H7 (cell line): Measurements from ENCODE around the gene SDK1. TPM values are rescaled to one million over a fixed set of nuclear protein-coding genes. Genes with fewer than 3 reads are reported as not detected.
"Not testable (repeated sequence)": the region's sequence is repeated elsewhere in the genome, so short reads cannot be mapped to it uniquely, and the experiment has no call there.

Source experiments
- DNase-seq: peaks from one replicate; pipeline ENCODE4 v3.0.0; 2012
- H3K27me3 ChIP-seq: 2 replicates; pipeline ENCODE4 v1.6.0; 2011; ENCODE audit warnings: mild to moderate bottlenecking, low read length; ENCODE audit not compliant: control insufficient read depth, insufficient read depth
- H3K36me3 ChIP-seq: replicated peaks from 2 replicates; pipeline ENCODE4 v1.5.1; 2011; ENCODE audit warnings: low read length; ENCODE audit not compliant: control insufficient read depth, insufficient read depth
- H3K4me3 ChIP-seq: 2 replicates; pipeline ENCODE4 v1.5.1; 2011; ENCODE audit warnings: low read depth, mild to moderate bottlenecking, control low read depth, low read length, moderate library complexity; ENCODE audit not compliant: insufficient read depth
- total RNA-seq: library from RNA; depleted of rRNA; stranded (reverse); fragments of >200 nt; shearing (Covaris generic); gene quantifications from 2 replicates; pipeline ENCODE4 v1.2.3, GENCODE V29; 2014

Gene SDK1
- total RNA-seq, 1 experiment from 2014 or later = 2.4 TPM

GRCh38 chr7:4227105-4228010 is 926.3 kb downstream of the SDK1 start:
- Histone ChIP-seq H3K27me3 (no peaks in the 10 kb centered on the region), H3K4me3 (no peak overlapping the region), H3K36me3 (no peaks in the 10 kb centered on the region)
- DNase-seq = peak; percentile 12

DNA sequence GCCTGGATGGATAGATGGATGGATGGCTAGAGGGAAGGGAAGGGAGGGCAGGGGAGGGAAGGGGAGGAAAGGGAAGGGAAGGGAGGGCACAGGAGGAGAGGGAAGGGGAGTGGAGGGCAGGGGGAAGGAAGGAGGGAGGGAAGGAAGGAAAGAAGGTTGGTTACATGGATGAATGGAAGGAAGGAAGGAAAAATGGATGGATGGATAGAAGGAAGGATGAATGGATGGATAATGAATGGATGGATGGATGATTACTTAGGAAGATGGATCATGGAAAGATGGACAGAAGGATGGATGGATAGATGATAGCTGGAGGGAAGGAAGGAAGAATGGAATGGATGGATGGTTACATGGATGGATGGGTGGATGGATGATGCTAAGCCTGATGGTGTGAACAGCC is 929.3 kb downstream of the SDK1 start:
- Histone ChIP-seq H3K27me3 (no peaks in the 10 kb centered on the region), H3K4me3 (no peak overlapping the region), H3K36me3 (no peaks in the 10 kb centered on the region)
- no peak for DNase-seq

DNA sequence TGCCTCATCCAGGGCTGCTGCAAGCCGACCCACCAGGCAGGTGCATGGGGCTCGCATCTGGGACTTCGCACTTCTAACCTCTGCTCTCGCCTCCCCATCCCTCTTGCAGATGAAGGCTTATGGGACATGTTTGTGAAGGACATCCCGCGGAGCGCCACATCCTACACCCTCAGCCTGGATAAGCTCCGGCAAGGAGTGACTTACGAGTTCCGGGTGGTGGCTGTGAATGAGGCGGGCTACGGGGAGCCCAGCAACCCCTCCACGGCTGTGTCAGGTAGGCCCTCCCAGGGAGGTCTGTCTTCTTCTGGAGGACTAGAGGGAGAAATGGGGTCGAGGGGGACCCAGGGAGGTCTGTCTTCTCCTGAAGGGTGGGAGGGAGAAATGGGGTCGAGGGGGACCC is 932.1 kb downstream of the SDK1 start:
- no peaks in the 10 kb centered on the region for H3K36me3 ChIP-seq
- no peak overlapping the region for H3K4me3 ChIP-seq
- DNase-seq = no peak
- no peaks in the 10 kb centered on the region for H3K27me3 ChIP-seq

- no peaks in the 10 kb centered on the region for H3K27me3 ChIP-seq
- H3K4me3 ChIP-seq = no peak overlapping the region
These were observed 932.8 kb downstream of the SDK1 start for GRCh38 chr7:4233621-4234497.

GRCh38 chr7:4234498-4234855 is 933.4 kb downstream of the SDK1 start:
- Histone ChIP-seq H3K36me3 (no peaks in the 10 kb centered on the region), H3K27me3 (no peaks in the 10 kb centered on the region), H3K4me3 (no peak overlapping the region)
- DNase-seq = no peak

More at GRCh38 chr7:4233621-4234497, 932.8 kb downstream of the SDK1 start:
- DNase-seq = no peak
- no peaks in the 10 kb centered on the region for H3K36me3 ChIP-seq

DNA sequence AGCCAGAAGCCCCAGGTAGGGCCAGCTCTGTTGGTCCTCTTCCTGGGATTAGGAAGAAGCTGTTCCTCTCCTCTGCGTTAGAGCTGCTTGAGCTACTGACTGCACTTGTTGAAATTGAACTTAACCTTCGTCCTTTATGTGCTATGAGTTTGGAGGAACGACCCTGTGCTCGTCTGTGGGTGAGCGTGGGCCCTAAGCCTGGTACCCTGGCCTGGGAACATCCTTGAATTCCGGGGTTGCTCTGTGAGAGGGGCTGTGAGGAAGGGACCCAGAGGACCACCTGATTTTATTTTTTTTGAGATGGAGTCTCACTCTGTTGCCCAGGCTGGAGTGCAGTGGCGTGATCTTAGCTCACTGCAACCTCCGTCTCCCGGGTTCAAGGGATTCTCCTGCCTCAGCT is 933.8 kb downstream of the SDK1 start:
- DNase-seq = no peak
- no peaks in the 10 kb centered on the region for H3K27me3 ChIP-seq
- H3K4me3 ChIP-seq = no peak overlapping the region
- no peaks in the 10 kb centered on the region for H3K36me3 ChIP-seq

DNA sequence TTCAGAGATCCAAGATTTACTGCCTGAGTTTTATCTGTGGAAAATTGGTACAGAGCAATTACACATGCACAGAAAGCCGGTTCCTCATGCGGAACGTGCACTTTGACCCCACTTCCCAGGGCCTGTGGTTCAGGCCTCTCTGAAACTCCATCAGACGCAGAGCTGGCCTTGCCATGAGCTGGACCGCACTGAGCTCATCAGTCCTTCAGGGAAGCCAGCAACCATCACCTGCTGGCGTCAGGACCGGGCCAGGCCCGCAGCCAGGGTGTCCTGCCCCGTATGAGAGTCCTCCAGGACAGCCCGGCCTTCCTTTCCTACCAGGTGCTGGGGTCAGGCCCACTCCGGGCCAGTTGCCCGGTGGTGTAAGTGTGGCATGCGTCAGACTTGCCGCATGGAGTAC is 934.5 kb downstream of the SDK1 start:
- H3K4me3 ChIP-seq = no peak overlapping the region
- DNase-seq = no peak
- no peaks in the 10 kb centered on the region for H3K27me3 ChIP-seq
- no peaks in the 10 kb centered on the region for H3K36me3 ChIP-seq

GRCh38 chr7:4236389-4236788 is 935.3 kb downstream of the SDK1 start:
- H3K4me3 ChIP-seq = no peak overlapping the region

GRCh38 chr7:4236873-4237272 is 935.8 kb downstream of the SDK1 start:
- not testable (repeated sequence) for H3K4me3 ChIP-seq, H3K36me3 ChIP-seq, H3K27me3 ChIP-seq, DNase-seq

More at GRCh38 chr7:4236389-4236788, 935.3 kb downstream of the SDK1 start:
- Histone ChIP-seq H3K27me3 (no peaks in the 10 kb centered on the region), H3K36me3 (no peaks in the 10 kb centered on the region)
- no peak for DNase-seq

DNA sequence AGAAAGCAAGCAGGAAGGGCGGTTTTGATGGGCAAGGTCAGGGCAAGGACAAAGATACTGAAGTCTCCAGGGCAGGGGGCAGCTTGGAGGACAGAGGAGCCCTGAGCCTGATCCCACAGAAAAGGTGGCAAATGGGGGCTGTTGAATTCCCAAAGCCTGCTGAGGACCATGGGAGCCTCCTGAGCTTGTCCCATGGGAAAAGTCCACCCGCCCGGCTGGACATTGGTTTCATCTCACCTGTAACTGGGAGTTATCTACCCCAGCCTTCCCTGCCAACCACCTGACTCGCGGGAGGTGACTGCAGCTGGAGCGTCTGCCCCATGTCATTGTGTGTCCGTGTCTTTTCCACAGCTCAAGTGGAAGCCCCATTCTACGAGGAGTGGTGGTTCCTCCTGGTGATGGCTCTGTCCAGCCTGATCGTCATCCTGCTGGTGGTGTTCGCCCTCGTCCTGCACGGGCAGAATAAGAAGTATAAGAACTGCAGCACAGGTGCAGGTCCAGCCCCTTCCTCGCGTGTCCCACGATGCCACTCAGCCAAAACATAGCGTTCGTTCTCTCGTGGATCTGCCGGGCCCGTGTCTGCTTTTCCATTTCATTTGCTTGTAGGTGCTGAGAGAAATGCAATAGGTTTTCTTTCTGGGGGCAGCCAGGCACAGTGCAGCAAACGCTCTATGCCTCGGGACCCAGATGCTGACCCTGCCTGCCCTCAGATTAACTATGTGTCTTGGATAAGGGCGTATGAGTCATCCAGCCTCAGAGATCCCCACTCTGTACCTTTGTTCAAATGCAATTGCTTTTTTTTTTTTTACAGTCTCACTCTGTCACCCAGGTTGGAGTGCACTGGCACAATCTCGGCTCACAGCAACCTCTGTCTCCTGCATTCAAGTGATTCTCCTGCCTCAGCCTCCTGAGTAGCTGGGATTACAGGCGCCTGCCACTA is 936.5 kb downstream of the SDK1 start:
- no peak for DNase-seq
- no peaks in the 10 kb centered on the region for H3K27me3 ChIP-seq
- H3K36me3 ChIP-seq = no peaks in the 10 kb centered on the region
- no peak overlapping the region for H3K4me3 ChIP-seq

GRCh38 chr7:4238861-4239260 is 937.8 kb downstream of the SDK1 start:
- H3K4me3 ChIP-seq = no peak overlapping the region
- no peaks in the 10 kb centered on the region for H3K36me3 ChIP-seq
- no peaks in the 10 kb centered on the region for H3K27me3 ChIP-seq
- no peak for DNase-seq

DNA sequence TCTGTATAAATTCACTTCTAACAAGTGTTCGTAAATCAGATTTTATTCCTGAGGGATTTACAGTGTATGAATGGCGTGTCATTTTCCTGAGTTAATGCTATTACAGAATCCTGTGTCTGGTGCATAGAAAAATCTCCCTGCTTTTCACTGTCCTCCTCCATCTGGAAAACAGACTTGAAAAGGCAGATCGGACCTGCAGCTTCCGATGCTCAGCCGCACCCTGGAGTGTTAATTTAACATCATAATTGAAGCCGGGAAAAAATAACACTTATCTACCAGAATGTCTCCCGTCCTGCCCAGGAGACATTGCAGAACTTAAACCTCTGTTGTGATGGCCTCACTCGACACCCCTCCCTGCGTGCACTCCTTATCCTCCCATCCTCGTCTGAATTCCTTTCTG is 939.0 kb downstream of the SDK1 start:
- no peaks in the 10 kb centered on the region for H3K36me3 ChIP-seq
- H3K4me3 ChIP-seq = no peak overlapping the region
- no peaks in the 10 kb centered on the region for H3K27me3 ChIP-seq
- DNase-seq = peak; percentile 74

DNA sequence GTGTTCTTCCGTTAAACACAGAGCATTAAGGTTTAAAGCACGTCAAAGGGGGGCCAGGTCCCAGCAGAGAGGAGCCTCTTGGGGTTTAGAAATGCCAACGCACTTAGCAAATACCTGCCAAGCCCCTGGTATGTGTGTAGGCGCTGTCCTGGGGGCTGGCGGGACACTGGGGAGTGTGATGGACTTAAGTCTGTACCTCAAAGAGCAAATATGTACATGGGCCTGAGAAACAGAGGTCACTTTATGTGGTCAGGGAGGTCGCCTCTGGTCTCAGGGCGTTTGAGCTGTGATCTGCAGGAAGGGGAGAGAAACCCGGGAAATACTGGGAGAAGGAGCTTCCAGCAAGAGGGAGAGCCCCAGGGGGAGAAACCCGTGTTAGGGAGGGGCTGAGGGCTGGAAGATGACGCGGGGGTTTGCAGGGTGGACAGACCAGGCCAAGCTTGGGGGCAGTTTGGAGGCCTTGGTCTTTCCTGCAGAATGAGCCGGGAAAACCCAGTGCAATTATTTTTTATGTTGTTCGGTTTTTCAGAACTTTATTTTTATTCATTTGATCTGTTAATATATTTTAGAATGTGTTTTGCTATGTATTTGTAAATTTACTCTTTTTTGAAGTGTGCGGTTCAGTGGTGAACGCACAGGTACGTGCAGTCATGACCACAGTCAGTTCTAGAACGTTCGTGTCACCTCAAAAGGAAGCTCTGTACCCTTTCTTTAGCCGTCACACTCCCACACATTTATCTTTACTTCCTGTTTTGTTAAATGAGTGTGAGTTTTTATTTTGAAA is 939.7 kb downstream of the SDK1 start:
- no peaks in the 10 kb centered on the region for H3K27me3 ChIP-seq
- no peak overlapping the region for H3K4me3 ChIP-seq
- H3K36me3 ChIP-seq = no peaks in the 10 kb centered on the region
- no peak for DNase-seq

DNA sequence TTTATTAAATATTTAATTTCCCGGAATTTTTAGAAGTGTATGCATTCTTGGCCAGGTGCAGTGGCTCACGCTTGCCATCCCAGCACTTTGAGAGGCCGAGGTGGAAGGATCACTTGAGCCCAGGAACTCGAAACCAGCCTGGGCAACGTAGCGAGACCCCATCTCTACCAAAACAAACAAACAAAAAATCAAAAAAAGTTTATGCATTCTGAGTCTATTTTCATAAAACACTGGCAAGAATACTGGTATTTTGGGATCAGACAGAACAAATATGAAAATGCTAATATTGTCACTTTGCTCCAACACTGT is 940.2 kb downstream of the SDK1 start:
- no peak overlapping the region for H3K4me3 ChIP-seq
- no peak for DNase-seq
- no peaks in the 10 kb centered on the region for H3K36me3 ChIP-seq
- no peaks in the 10 kb centered on the region for H3K27me3 ChIP-seq
